GM21390 (cell line): Measurements from ENCODE around the gene LEFTY1.
A peak's percentile ranks its signal among the peaks of the same experiment; 100 is the strongest.
"Not testable (repeated sequence)": the region's sequence is repeated elsewhere in the genome, so short reads cannot be mapped to it uniquely, and the experiment has no call there.

Experiments used
- ATAC-seq: cut with Tn5 transposase; IDR thresholded peaks from one replicate; pipeline ENCODE4 v1.9.1; 2021; ENCODE audit not compliant: unreplicated experiment

LEFTY1 gene

DNA sequence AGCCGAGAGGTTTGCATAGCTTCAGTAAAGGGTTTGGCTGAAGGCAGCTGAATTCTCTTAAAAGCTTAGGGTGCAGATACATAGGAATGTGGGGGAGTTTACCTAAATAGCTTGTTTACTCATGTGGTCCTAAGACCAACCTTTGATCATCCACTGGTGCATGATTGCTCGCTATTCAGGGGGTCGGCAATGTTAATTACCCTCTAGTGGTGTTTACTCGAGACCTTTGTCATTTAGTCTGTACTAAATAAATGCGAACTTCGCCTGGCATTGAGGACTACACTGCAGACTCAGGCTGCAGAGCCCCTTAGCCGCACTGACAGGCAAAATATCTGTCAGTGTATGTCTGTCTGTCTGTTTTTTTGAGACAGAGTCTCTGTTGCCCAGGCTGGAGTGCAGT lies 38.6 kb downstream of the LEFTY1 start:
- ATAC-seq: no peak

DNA sequence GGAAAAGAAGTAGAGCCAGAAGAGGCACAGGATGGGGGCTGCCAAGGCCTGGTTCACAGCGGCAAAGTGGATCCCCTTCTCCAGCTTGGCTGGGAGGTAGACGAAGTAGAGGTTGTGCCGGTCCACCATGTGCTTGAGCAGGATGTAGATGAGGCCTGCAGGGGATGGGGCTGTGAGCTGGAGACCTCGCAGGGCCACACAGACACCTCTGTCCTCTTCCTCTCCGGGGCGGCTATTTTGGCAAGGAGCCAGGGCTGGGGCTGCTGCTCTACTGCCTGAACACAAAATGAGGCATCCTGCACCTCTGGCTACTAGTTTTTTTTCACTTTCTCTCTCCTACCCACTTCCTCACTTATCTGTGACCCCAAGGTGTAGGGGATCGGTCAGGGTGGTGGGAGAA lies 39.0 kb downstream of the LEFTY1 start:
- ATAC-seq: no peak

DNA sequence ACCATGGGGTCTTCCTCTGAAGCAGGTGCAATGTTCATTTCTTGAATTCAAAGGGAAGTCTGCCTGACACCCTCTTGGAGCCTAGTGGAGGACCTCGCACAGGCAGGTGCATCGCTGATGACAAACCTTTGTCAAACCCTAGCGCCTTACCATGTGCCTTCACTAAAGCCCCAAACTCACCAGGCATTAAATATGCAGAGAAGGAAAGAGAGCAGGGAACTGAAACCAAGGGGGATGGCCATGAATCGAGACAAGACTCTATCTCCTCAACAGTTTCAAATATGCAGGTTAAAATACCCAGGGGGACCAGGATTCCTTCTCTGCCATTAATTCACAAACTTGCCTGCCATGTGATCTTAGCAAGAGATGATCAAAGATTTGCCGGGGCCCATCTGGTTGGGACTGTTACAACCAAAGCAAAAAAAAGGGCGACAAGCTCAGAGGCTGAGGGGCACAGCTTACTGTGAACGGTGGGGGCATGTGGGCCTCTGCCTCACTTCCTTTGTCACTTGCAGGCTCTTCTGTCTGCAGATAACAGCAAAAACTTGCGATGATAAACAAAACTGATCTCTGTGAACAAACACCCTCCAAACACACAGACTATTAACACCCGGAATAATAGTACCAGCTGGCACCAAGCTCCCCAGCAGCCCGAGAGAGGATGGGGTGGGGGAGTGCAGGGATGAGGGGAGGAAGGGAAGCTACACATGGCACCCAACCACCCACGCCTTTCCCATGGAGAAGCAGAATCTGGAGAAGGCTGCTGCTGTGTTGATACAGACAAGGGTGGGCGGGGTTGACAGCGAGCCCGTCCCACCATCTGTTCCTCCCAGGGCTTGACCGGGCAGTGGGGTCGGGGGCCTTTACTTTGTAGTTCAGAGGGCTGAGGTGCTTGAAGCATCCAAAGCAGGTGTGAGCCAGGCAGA lies 40.7 kb downstream of the LEFTY1 start:
- peak; percentile 74 for ATAC-seq

DNA sequence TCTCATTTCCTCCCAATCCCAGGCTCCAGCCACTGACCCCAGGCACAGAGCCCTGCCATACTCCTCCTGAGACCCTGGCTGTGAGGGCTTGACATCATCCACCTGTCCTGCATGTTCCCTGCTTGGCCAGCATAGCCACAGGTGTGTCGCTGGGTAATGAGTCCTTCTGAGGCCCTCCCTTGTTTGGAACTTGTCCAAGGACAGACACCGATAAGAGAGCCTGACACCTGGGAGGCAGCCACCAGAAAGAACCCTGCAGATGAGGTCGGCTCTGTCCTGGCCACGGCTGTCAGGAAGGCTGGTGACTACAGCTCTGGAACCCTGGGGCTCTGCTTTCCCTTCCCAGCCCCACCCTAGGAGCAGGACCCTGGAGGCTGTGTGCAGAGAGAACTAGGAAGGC lies 41.3 kb downstream of the LEFTY1 start:
- peak; percentile 5 for ATAC-seq

DNA sequence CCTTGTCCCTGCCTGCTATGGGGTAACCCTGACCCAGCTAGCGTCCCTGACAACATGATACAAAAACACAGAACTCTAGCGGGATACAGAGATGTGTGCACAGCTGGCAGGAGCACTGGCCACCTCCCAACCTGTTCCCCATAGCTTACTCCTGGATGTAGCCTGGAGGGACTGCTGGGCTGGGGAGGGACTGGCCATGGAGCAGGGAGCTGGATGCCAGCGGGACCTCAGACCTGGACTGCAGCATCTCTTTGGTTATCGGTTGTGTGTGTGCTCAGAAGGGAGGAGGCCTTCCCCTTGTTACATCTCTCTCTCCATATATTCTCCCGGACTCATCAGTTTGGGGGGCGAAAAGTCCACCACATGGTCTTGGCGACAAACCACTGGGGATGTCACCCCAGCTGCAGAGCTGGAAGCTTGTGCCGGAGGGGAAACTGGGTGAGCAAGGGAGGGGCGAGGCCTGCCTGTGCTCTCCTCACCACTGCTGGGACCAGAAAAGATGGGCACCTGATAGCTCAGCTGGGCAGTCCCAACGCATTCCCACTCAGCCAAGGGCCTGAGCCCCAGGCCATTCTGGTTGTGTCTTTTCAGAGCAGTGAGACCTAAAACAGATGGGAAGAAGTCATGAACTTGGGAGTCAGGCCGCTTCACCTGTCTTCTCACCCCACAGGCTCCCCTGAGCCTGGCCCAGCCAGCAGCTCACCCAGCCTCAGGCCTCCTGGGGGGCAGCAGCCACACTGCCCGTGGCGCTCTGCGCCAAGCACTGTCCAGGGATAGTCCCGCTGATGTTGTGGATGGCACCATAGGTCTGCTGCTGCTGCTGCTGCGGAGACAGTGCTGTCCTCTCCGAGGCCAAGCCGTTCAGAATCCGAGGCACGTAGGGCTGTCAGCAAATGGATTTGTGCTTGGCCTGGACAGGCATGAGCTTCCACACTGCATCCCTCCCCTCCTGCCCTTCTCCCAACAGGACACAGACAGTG lies 42.3 kb downstream of the LEFTY1 start:
- no peak for ATAC-seq

DNA sequence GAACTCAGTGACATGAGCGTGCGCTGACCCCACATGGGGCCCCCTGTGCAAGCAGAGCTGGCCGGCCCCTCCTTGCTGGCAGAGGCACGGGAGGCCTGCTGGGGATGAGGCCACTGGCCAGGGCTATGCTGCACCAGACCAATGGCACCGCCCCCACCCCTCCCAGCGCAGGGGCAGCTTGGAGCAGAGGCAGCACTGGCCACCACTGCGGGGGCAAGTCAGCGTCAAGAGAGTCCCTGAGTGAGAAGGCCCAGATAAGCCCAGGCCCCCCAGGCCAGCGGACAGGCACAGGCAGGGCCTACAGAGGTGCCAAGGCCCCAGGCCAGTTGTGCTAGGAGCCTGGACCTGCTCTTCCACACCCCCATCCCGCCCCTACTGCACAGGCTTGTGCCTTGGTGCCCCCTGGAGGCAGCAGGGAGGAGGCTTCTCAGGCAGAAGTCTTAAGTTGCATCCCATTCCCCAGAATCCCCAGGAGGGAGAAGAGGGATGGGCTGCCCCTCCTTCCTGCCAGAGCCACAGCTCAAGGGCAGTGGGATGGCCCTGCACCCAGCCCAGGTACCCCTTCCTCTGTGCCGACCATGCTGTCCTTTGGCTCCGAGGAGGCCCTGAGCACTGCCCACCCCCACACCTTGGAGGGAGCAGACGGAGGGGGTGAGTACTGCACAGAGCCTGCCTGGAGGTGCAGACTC lies 43.2 kb downstream of the LEFTY1 start:
- ATAC-seq: no peak

DNA sequence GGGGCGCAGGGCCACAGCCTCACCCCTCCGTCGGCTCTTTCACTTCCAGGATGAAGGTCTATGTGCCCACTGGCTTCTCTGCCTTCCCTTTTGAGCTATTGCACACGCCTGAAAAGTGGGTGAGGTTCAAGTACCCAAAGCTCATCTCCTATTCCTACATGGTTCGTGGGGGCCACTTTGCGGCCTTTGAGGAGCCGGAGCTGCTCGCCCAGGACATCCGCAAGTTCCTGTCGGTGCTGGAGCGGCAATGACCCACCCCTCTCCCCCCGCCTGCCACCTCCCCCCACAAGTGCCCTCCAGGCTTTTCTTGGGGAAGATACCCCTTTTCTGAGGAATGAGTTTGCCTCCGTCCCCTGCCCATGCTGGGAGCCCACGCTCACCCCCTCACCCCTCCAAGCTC lies 43.8 kb downstream of the LEFTY1 start:
- no peak for ATAC-seq

DNA sequence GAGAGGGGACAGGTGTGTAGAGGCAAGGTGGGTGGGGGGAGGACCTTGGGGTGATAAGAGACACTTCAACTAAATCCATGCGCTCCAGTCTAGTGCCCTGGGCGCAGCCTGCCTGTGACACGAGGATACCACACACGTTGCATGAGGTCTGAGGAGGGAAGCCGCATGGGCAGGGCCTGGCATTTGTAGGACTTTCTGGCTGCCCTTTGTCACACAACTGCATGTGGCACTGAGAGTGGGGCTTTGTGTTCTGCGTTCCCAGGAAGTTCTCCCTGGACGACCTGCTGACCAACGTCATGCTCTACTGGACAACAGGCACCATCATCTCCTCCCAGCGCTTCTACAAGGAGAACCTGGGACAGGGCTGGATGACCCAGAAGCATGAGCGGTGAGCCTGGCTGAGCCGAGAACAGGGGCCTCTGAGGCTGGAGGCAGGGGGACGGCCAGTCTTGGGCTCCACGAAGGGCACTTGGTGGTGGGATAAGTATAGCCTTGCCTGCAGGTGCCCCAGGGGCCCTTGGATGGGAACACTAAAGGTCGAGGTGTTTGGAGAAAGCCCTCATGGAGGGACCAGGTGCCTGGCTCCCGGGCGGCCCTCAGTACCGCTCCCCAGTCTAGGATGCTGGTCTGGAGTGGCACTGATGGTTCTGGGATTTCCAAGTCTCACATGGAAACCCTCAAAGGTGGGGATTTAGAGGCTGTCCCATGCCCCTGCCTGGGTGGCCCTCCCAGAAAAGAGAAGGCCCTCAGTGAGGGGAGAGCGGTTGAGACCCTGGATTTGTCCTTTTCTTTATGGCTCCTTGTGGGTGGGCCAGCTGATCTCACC lies 44.5 kb downstream of the LEFTY1 start:
- ATAC-seq: no peak

DNA sequence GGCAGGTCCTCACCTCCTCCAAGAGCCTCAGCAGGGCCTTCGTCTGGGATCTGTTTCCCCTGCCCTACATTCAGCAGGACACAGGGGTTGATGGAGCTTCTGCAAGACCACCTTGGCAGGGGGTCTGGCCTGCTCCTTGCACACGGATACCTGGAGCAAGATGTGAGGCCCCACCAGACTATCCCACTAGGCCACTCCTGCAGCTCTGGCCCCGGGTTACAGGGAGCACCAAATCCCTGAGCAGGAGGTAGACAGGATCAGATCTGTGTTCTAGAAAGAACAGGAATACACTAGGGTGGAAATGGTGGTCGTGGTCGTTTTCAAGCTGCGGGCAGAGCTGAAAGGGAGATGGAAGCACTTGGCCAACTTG lies 45.5 kb downstream of the LEFTY1 start:
- no peak for ATAC-seq

DNA sequence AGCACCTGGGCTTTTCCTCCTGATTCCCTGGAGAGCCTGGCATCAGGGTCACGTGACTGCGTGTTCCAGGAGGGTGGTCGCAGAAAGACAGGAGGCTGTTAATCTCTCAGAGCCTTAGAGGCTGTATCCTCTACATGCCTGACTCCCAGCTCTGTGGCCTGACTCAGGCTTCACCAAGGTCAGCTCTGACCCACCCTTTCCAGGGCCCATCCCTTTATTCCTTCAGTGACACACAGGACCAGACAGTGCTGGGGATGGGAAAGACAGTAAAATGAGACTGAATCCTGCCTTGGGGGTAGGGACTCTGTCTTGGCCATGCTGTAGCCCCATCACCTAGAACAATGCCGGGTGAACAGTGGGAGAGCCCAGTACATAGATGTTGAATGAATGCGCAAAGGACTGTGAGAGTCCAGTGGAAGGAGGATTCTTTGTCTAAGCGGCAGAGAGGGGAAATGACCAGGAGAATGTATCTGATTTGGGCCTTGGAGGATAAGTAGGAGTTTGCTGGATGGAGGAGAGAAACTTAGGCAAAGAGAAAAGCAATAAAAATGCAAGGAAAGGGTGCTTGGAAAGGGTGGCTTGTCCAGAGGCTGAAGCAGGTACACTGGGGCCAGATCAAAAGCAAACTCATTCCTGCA lies 46.0 kb downstream of the LEFTY1 start:
- ATAC-seq: no peak

DNA sequence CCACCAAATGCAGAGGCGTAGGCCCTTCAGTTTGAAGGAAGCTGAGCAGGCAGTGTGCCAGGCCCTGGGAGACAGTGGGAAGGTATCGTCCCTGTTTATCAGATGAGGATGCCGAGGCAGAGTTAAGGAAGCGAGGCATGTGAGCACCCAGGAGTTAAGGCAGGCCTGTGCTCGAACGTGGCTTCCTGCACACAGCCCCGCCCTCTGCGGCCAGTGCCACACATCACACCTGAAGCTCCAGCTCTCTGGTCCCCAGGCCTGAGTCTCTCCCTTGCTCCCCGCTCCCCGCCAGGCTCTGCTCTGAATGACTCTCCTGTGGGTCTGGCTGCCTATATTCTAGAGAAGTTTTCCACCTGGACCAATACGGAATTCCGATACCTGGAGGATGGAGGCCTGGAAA lies 46.9 kb downstream of the LEFTY1 start:
- ATAC-seq: no peak

DNA sequence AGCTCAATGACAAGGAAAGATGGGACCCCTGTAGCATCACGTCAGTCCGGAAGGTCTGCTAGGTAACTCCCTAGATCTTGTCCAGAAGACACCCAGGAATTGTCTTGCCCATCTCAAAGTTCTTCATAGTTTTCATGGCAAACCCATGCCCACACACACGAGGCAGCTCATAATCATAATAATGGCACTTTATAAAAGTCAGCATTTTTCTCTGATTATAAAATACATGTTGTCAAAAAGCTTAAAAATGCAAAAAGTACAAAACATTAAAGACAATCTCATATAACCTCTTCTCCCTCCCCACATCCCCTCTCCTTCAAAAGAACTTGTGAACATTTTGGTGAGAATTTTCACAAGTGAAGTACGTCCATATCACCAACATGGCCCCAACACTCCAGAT lies 48.2 kb downstream of the LEFTY1 start:
- ATAC-seq: no peak

DNA sequence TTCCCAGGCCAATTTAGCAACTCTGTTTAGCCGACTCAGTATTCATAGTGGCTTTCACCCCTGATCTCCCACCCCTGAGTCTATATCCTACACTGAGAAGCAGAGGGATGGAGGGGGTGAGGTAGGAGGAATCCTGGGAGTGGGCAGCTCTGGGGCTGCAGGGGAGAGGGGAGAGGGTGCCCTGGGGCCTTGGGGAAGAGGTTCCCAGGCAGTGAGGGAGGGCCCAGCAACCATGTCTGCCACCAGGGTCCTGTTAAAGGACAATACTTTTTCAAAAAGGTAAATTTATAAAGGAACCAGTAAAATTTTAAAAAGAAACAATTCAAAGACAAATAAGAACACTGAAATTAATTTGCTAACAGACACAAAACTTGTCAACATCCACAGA lies 48.7 kb downstream of the LEFTY1 start:
- ATAC-seq: no peak

DNA sequence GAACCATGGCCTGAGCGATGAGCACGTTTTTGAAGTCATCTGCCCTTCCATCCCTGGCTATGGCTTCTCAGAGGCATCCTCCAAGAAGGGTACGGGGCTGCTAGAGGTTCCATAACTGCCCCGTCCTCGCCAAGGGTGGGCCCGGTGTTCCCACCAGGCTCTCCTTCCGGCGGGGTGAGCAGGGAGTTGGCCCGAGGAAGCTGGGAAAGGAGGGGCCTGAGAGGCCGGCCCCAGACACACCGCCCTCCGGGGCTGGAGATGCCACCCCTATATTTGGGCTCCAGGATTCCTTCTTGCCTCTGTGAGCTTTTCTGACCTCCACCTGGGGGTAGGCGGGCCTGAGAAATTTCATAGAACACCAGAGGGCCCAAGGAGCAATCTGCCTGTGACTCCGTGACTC lies 50.2 kb downstream of the LEFTY1 start:
- ATAC-seq: no peak

DNA sequence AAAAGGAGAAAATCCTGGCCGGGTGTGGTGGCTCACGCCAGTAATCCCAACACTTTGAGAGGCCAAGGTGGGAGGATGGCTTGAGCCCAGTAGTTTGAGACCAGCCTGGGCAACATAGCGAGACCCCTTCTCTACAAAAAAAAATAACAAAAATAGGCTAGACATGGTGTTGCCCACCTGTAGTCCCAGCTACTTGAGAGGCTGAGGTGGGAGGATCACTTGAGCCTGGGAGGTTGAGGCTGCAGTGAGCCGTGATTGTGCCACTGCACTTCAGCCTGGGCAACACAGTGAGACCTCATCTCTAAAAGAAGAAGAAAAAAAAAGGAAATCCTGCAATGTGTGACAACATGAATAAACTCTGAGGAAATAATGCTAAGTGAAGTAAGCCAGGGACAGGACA lies 52.6 kb downstream of the LEFTY1 start:
- not testable (repeated sequence) for ATAC-seq
